Neural cell (in vitro differentiated cells): Measurements from ENCODE around the gene ADIG. TPM values are rescaled to one million over a fixed set of nuclear protein-coding genes. Genes with fewer than 3 reads are reported as not detected.

Experiments
- H2AFZ ChIP-seq: fragments of 200-600, 300-800 bp; sonication (generic), shearing (Covaris generic); 2 replicates; pipeline ENCODE4 v1.6.0; 2014; ENCODE audit warnings: low read depth, mild to moderate bottlenecking, antibody characterized with exemption, low read length, moderate library complexity
- H3F3A ChIP-seq: fragments of 200-600 bp; shearing (Covaris generic); 2 replicates; pipeline ENCODE4 v1.6.1; 2016; ENCODE audit warnings: mild to moderate bottlenecking, moderate library complexity, mixed read lengths, antibody characterized with exemption, low read length; ENCODE audit not compliant: insufficient read depth, poor library complexity, severe bottlenecking
- H3K27ac ChIP-seq: fragments of 200-600, 300-800 bp; sonication (generic), shearing (Covaris generic); 2 replicates; pipeline ENCODE4 v1.5.1; 2014; ENCODE audit warnings: mild to moderate bottlenecking, low read length, moderate library complexity
- H3K27me3 ChIP-seq: fragments of 300-800, 200-600 bp; sonication (generic), shearing (Covaris generic); 2 replicates; pipeline ENCODE4 v1.6.0; 2014; ENCODE audit warnings: mild to moderate bottlenecking, low read depth, low read length, moderate library complexity; ENCODE audit not compliant: insufficient read depth
- H3K36me3 ChIP-seq: fragments of 300-800, 200-600 bp; sonication (generic), shearing (Covaris generic); 2 replicates; pipeline ENCODE4 v1.5.1; 2014; ENCODE audit warnings: mild to moderate bottlenecking, antibody characterized with exemption, low read length, moderate library complexity; ENCODE audit not compliant: insufficient read depth
- H3K4me2 ChIP-seq: fragments of 300-800, 200-600 bp; sonication (generic), shearing (Covaris generic); 2 replicates; pipeline ENCODE4 v1.6.0; 2014; ENCODE audit warnings: mild to moderate bottlenecking, low read length
- H3K4me3 ChIP-seq: fragments of 300-800, 200-600 bp; sonication (generic), shearing (Covaris generic); 2 replicates; pipeline ENCODE4 v1.5.1; 2014; ENCODE audit warnings: mild to moderate bottlenecking, low read length, moderate library complexity
- H3K79me2 ChIP-seq: fragments of 200-600 bp; shearing (Covaris generic); replicated peaks from 2 replicates; pipeline ENCODE4 v1.6.0; 2014; ENCODE audit warnings: mild to moderate bottlenecking, low read length, moderate library complexity; ENCODE audit not compliant: insufficient read depth
- H3K9ac ChIP-seq: fragments of 300-800, 200-600 bp; sonication (generic), shearing (Covaris generic); 2 replicates; pipeline ENCODE4 v1.6.1; 2016; ENCODE audit warnings: mild to moderate bottlenecking, low read length, mixed read lengths
- H3K9me2 ChIP-seq: fragments of 200-600 bp; shearing (Covaris generic); 2 replicates; pipeline ENCODE4 v1.6.1; 2016; ENCODE audit warnings: mild to moderate bottlenecking, low read length, mixed read lengths; ENCODE audit not compliant: insufficient read depth
- H3K9me3 ChIP-seq: fragments of 200-600, 300-800 bp; sonication (generic), shearing (Covaris generic); 2 replicates; pipeline ENCODE4 v1.6.1; 2016; ENCODE audit warnings: mild to moderate bottlenecking, mixed run types, low read length, moderate library complexity, mixed read lengths
- H4K20me1 ChIP-seq: fragments of 200-600 bp; shearing (Covaris generic); 2 replicates; pipeline ENCODE4 v1.6.1; 2016; ENCODE audit warnings: mild to moderate bottlenecking, mixed run types; ENCODE audit not compliant: insufficient read depth
- EP300 ChIP-seq: fragments of 450-650 bp; conservative IDR thresholded peaks from 2 replicates; pipeline ENCODE4 v1.6.1; 2014; ENCODE audit warnings: antibody characterized with exemption, mild to moderate bottlenecking, moderate library complexity; ENCODE audit not compliant: poor library complexity, severe bottlenecking
- EZH2 ChIP-seq: fragments of 200-600, 300-800 bp; shearing (Covaris generic), sonication (generic); IDR thresholded peaks from 2 replicates; pipeline ENCODE4 v1.6.1; 2014; ENCODE audit warnings: antibody characterized with exemption, low read length, borderline replicate concordance, mild to moderate bottlenecking; ENCODE audit not compliant: insufficient read depth, poor library complexity, severe bottlenecking
- MXI1 ChIP-seq: fragments of 450-650 bp; conservative IDR thresholded peaks from 2 replicates; pipeline ENCODE4 v1.6.1; 2014; ENCODE audit warnings: antibody characterized with exemption, mild to moderate bottlenecking; ENCODE audit not compliant: poor library complexity, severe bottlenecking
- POLR2AphosphoS5 ChIP-seq: IDR thresholded peaks from 2 replicates; pipeline ENCODE4 v1.6.1; 2012
- RAD21 ChIP-seq: fragments of 450-650 bp; conservative IDR thresholded peaks from 2 replicates; pipeline ENCODE4 v1.6.1; 2014; ENCODE audit warnings: antibody characterized with exemption, mild to moderate bottlenecking, moderate library complexity
- SMC3 ChIP-seq: fragments of 450-650 bp; conservative IDR thresholded peaks from 2 replicates; pipeline ENCODE4 v1.6.1; 2014; ENCODE audit warnings: antibody characterized with exemption, mild to moderate bottlenecking, moderate library complexity; ENCODE audit not compliant: poor library complexity
- TAF1 ChIP-seq: IDR thresholded peaks from 2 replicates; pipeline ENCODE4 v1.6.1; 2012; ENCODE audit warnings: low read depth
- polyA plus RNA-seq: library from polyadenylated mRNA; depleted of rRNA; stranded (reverse); fragments of >200 nt; gene quantifications from 2 replicates; pipeline ENCODE4 v1.2.3, GENCODE V29; 2014
- TF ChIP-seq, protein P1 (sequence below): fragments of 450-650 bp; IDR thresholded peaks from 2 replicates; pipeline ENCODE4 v1.5.1; 2014; ENCODE audit warnings: antibody characterized with exemption, mild to moderate bottlenecking, moderate library complexity; ENCODE audit not compliant: poor library complexity, severe bottlenecking
- TF ChIP-seq, protein P2 (sequence below): IDR thresholded peaks from 2 replicates; pipeline ENCODE4 v1.6.1; 2012; ENCODE audit warnings: borderline replicate concordance

Gene ADIG
- polyA plus RNA-seq, 1 donor from 2014 or later = not detected

DNA sequence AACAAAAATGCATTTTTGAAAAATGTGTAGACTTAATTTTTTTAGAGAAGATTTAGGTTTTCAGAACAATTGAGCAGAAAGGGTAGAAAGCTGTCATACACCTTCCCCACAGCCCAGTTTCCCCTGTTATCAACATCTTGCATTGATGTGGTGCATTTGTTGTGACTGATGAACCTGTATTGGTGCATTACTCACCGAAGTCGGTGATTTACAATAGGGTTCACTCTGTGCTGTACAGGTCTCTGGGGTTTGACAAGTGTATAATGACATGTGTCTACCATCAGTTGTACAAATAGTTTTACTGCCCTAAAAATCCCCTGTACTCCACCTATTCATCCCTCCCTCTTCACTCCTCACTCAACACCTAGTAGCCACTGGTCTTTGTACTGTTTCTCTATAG lies 23.8 kb upstream of the ADIG start:
- Histone ChIP-seq H3K9me2 (no peaks in the 10 kb centered on the region), H3K9ac (no peak overlapping the region), H3K36me3 (peaks cover 8% of the 10 kb centered on the region), H4K20me1 (no peaks in the 10 kb centered on the region), H3K4me3 (no peak overlapping the region), H3K4me2 (no peak overlapping the region), H3K27ac (no peak overlapping the region), H3K27me3 (no peaks in the 10 kb centered on the region), H3F3A (no peaks in the 10 kb centered on the region), H3K9me3 (no peaks in the 10 kb centered on the region), H2AFZ (no peak overlapping the region), H3K79me2 (no peaks in the 10 kb centered on the region)
- TF ChIP-seq SMC3 (no peak), TAF1 (no peak)
- TF ChIP-seq, protein P1, sequence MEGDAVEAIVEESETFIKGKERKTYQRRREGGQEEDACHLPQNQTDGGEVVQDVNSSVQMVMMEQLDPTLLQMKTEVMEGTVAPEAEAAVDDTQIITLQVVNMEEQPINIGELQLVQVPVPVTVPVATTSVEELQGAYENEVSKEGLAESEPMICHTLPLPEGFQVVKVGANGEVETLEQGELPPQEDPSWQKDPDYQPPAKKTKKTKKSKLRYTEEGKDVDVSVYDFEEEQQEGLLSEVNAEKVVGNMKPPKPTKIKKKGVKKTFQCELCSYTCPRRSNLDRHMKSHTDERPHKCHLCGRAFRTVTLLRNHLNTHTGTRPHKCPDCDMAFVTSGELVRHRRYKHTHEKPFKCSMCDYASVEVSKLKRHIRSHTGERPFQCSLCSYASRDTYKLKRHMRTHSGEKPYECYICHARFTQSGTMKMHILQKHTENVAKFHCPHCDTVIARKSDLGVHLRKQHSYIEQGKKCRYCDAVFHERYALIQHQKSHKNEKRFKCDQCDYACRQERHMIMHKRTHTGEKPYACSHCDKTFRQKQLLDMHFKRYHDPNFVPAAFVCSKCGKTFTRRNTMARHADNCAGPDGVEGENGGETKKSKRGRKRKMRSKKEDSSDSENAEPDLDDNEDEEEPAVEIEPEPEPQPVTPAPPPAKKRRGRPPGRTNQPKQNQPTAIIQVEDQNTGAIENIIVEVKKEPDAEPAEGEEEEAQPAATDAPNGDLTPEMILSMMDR = no peak

DNA sequence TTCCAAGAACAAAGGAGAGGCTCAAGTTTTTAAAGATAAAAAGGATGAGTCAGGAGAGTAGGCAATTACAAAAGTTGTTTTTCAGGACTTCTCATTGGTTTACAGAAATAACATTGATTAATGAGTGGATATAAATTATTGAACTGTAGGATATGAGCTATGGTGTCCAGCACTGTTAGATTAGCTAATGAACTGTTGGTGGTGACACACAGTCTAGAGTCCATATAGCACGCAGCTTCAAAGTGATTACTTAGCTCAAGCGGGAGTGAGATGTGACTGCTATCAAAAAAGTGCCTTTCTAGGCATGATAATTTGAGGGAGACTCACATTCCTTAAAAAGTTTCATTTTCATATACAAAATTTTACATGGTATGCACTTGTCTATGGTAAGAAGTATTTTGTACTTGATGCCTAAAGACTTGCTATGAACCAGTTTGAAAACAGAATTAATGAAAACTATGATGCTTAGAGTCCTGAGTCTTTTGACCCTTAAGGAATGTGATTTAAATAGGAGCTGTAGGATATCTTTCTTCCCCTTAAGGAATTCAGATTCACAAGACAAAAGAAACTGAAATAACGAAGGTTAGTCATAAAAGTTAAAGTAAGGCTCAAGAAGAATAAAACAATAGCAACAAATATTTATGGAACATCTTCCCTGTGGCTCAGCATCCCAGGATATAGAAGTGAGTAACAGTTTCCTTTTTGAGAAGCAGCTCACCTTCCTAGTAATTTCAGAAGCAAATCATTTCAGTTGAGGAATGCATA lies 22.2 kb upstream of the ADIG start:
- Histone ChIP-seq H3K27ac (no peak overlapping the region), H3K79me2 (no peaks in the 10 kb centered on the region)

DNA sequence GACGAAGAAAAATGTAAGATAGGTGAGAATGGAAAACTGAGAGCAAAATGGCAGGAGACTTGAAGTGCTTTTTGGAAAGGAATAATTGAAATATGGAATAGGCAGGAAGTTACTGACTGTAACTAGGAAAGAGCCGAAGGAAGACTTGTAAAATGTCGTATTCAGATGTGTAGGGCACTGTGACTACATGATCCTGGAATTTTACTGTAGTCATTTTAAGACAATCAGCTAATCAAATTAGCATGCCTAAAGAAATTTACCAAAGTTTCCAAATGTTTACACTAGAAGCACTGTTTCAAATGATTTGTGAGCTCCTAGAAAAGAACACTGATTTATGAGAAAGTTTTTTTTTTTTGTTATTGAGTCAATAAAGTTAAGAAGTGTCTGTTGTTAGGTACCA lies 21.2 kb upstream of the ADIG start:
- Histone ChIP-seq H3K4me2 (no peak overlapping the region), H3K9me3 (no peaks in the 10 kb centered on the region), H3K27me3 (no peaks in the 10 kb centered on the region), H3F3A (no peaks in the 10 kb centered on the region), H3K9ac (no peak overlapping the region), H3K9me2 (no peaks in the 10 kb centered on the region), H3K27ac (no peak overlapping the region), H3K4me3 (no peak overlapping the region), H3K36me3 (peaks cover 4% of the 10 kb centered on the region), H4K20me1 (no peaks in the 10 kb centered on the region), H2AFZ (no peak overlapping the region), H3K79me2 (no peaks in the 10 kb centered on the region)
- TF ChIP-seq EP300 (no peak), SMC3 (no peak), TAF1 (no peak), POLR2AphosphoS5 (no peak), MXI1 (no peak), RAD21 (no peak), EZH2 (no peak)
- TF ChIP-seq, protein P1 = no peak
- TF ChIP-seq, protein P2, sequence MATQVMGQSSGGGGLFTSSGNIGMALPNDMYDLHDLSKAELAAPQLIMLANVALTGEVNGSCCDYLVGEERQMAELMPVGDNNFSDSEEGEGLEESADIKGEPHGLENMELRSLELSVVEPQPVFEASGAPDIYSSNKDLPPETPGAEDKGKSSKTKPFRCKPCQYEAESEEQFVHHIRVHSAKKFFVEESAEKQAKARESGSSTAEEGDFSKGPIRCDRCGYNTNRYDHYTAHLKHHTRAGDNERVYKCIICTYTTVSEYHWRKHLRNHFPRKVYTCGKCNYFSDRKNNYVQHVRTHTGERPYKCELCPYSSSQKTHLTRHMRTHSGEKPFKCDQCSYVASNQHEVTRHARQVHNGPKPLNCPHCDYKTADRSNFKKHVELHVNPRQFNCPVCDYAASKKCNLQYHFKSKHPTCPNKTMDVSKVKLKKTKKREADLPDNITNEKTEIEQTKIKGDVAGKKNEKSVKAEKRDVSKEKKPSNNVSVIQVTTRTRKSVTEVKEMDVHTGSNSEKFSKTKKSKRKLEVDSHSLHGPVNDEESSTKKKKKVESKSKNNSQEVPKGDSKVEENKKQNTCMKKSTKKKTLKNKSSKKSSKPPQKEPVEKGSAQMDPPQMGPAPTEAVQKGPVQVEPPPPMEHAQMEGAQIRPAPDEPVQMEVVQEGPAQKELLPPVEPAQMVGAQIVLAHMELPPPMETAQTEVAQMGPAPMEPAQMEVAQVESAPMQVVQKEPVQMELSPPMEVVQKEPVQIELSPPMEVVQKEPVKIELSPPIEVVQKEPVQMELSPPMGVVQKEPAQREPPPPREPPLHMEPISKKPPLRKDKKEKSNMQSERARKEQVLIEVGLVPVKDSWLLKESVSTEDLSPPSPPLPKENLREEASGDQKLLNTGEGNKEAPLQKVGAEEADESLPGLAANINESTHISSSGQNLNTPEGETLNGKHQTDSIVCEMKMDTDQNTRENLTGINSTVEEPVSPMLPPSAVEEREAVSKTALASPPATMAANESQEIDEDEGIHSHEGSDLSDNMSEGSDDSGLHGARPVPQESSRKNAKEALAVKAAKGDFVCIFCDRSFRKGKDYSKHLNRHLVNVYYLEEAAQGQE = no peak

More for the DNA sequence above, 22.2 kb upstream of the ADIG start:
- no peaks in the 10 kb centered on the region for H3F3A ChIP-seq
- no peaks in the 10 kb centered on the region for H3K9me3 ChIP-seq
- no peaks in the 10 kb centered on the region for H3K9me2 ChIP-seq
- no peak overlapping the region for H3K9ac ChIP-seq
- H3K36me3 ChIP-seq = peaks cover 4% of the 10 kb centered on the region
- H4K20me1 ChIP-seq = no peaks in the 10 kb centered on the region
- no peak overlapping the region for H2AFZ ChIP-seq
- H3K27me3 ChIP-seq = no peaks in the 10 kb centered on the region
- TF ChIP-seq TAF1 (no peak), SMC3 (no peak), MXI1 (no peak)
- TF ChIP-seq, protein P1 = no peak
- no peak overlapping the region for H3K4me2 ChIP-seq
- H3K4me3 ChIP-seq = no peak overlapping the region
